Measurements from ENCODE around the gene NSG2. TPM values are rescaled to one million over a fixed set of nuclear protein-coding genes. Genes with fewer than 3 reads are reported as not detected.

Gene NSG2
- total RNA-seq, 1 donor from 2014 or later = not detected

- intact Hi-C loops (cut with micrococcal nuclease) = no loop called here
Measured at GRCh38 chr5:174147551-174147950, 102.0 kb downstream of the NSG2 start.

- intact Hi-C loops (cut with micrococcal nuclease) = no loop called here
Measured at GRCh38 chr5:174148721-174149120, 103.2 kb downstream of the NSG2 start.

- intact Hi-C loops (cut with micrococcal nuclease) = no loop called here
Measured at GRCh38 chr5:174149426-174149825, 103.9 kb downstream of the NSG2 start.

- intact Hi-C loops (cut with micrococcal nuclease) = no loop called here
Measured at GRCh38 chr5:174149989-174150388, 104.5 kb downstream of the NSG2 start.

GRCh38 chr5:174151599-174152181, 106.2 kb downstream of the NSG2 start:
- intact Hi-C loops (cut with micrococcal nuclease) = no loop called here

- intact Hi-C loops (cut with micrococcal nuclease) = no loop called here
Measured at GRCh38 chr5:174154559-174154958, 109.1 kb downstream of the NSG2 start.

GRCh38 chr5:174155281-174155680, 109.8 kb downstream of the NSG2 start:
- intact Hi-C loops (cut with micrococcal nuclease) = no loop called here

- intact Hi-C loops (cut with micrococcal nuclease) = no loop called here
Measured at GRCh38 chr5:174155706-174156105, 110.2 kb downstream of the NSG2 start.

- intact Hi-C loops (cut with micrococcal nuclease) = no loop called here
Measured at GRCh38 chr5:174157048-174157447, 111.5 kb downstream of the NSG2 start.

Other genes starting within 250 kb of the NSG2 start
- gene CPEB4, start 157.4 kb upstream of the NSG2 start, total RNA-seq = 13.5 and 14.7 TPM in 2 replicates
- gene C5orf47, start 56.5 kb upstream of the NSG2 start, total RNA-seq = not detected in 2 replicates

All from T-helper 2 cell treated with Interferon-gamma antibody and Interleukin-4, amounts not matched to agents 100 ng/mL and 5 ng/mL, for 36 hours (primary cell).